Superior temporal gyrus (tissue), 1 donor: ENCODE measurements around the gene PIAS4.
"Not testable (repeated sequence)": the region's sequence is repeated elsewhere in the genome, so short reads cannot be mapped to it uniquely, and the experiment has no call there.

Experiments
- DNase-seq: peaks from one replicate; pipeline ENCODE4 v3.0.0-alpha.2; 2016; ENCODE audit errors: extremely low spot score

PIAS4 gene

GRCh38 chr19:3998667-3999412 lies 8.7 kb upstream of the PIAS4 start:
- DNase-seq = not testable (repeated sequence)

- DNase-seq = not testable (repeated sequence)
These were observed 6.7 kb upstream of the PIAS4 start for GRCh38 chr19:4000798-4001197.

- not testable (repeated sequence) for DNase-seq
These were observed 2.1 kb upstream of the PIAS4 start for GRCh38 chr19:4005436-4005835.

- DNase-seq = no peak
These were observed 452 bp downstream of the PIAS4 start for GRCh38 chr19:4007836-4008539.

GRCh38 chr19:4009990-4010807 lies 2.7 kb downstream of the PIAS4 start:
- no peak for DNase-seq

GRCh38 chr19:4010808-4011110 lies 3.2 kb downstream of the PIAS4 start:
- no peak for DNase-seq

GRCh38 chr19:4011430-4011829 lies 3.9 kb downstream of the PIAS4 start:
- not testable (repeated sequence) for DNase-seq

GRCh38 chr19:4012092-4012974 lies 4.8 kb downstream of the PIAS4 start:
- DNase-seq = no peak

- no peak for DNase-seq
These were observed 5.6 kb downstream of the PIAS4 start for GRCh38 chr19:4012975-4013634.

- DNase-seq = no peak
These were observed 6.5 kb downstream of the PIAS4 start for GRCh38 chr19:4013886-4014540.

- DNase-seq = no peak
These were observed 7.3 kb downstream of the PIAS4 start for GRCh38 chr19:4014541-4015491.

- DNase-seq = no peak
These were observed 8.3 kb downstream of the PIAS4 start for GRCh38 chr19:4015705-4016402.

GRCh38 chr19:4016486-4016885 lies 8.9 kb downstream of the PIAS4 start:
- peak; percentile 89 for DNase-seq

GRCh38 chr19:4016903-4017638 lies 9.5 kb downstream of the PIAS4 start:
- DNase-seq = no peak

- peak; percentile 64 for DNase-seq
These were observed 10.6 kb downstream of the PIAS4 start for GRCh38 chr19:4018140-4018613.

- DNase-seq = no peak
These were observed 11.4 kb downstream of the PIAS4 start for GRCh38 chr19:4018775-4019504.

GRCh38 chr19:4019578-4019977 lies 12.0 kb downstream of the PIAS4 start:
- DNase-seq = no peak
